CD4-positive, alpha-beta T cell (primary cell): ENCODE measurements around the gene SPIN1. TPM values are rescaled to one million over a fixed set of nuclear protein-coding genes. Genes with fewer than 3 reads are reported as not detected.

ENCODE experiments used
- ATAC-seq: fragments of 200-7000 bp; cut with Tn5 transposase; one replicate; pipeline ENCODE4 v1.10.0; 2022; ENCODE audit warnings: mild to moderate bottlenecking; ENCODE audit not compliant: poor library complexity
- CTCF ChIA-PET: fragments of 350-600 bp; sonication (Branson Sonifier 250); formaldehyde crosslinking; loops from one replicate; lab custom pipeline; 2021; ENCODE audit warnings: antibody characterized with exemption, inconsistent platforms; lab: Charles Lee
- POLR2A ChIA-PET: fragments of 350-600 bp; sonication (Branson Sonifier 250); formaldehyde crosslinking; loops from one replicate; lab custom pipeline; 2021; ENCODE audit warnings: antibody characterized with exemption, inconsistent platforms; lab: Charles Lee
- DNase-seq, 14 experiments: peaks; one replicate each; pipeline ENCODE4 v3.0.0-alpha.2; 2013 to 2020; ENCODE audit warnings: mixed read lengths in 2 of 14
- H3K27ac ChIP-seq, 2 donors: one replicate each; pipeline versions ENCODE4 v1.5.1 to v1.7.0; 2013; ENCODE audit warnings: low read length in 2 of 2, low read depth in 1 of 2, mild to moderate bottlenecking in 1 of 2
- H3K27me3 ChIP-seq, 2 experiments: 1 replicate in 1 of 2; 2 replicates in 1 of 2; pipeline versions ENCODE4 v1.6.1 to v1.7.0; 2013; ENCODE audit warnings: low read length in 2 of 2, control low read depth in 1 of 2, mild to moderate bottlenecking in 1 of 2, moderate library complexity in 1 of 2; ENCODE audit not compliant: insufficient read depth in 2 of 2, control insufficient read depth in 1 of 2
- H3K36me3 ChIP-seq: one replicate; pipeline ENCODE4 v1.6.1; 2013; ENCODE audit warnings: low read length, control low read depth; ENCODE audit not compliant: insufficient read depth
- H3K4me1 ChIP-seq: one replicate; pipeline ENCODE4 v1.6.1; 2013; ENCODE audit warnings: low read length, control low read depth; ENCODE audit not compliant: insufficient read depth
- H3K4me3 ChIP-seq: one replicate; pipeline ENCODE4 v1.5.1; 2013; ENCODE audit warnings: mild to moderate bottlenecking, low read length, moderate library complexity
- H3K9me3 ChIP-seq, 2 experiments: 1 replicate in 1 of 2; 2 replicates in 1 of 2; pipeline versions ENCODE4 v1.6.1 to v1.7.0; 2013; ENCODE audit warnings: low read length in 2 of 2, mild to moderate bottlenecking in 2 of 2, control low read depth in 1 of 2, moderate library complexity in 1 of 2; ENCODE audit not compliant: control insufficient read depth in 1 of 2, insufficient read depth in 1 of 2
- H3K27ac Mint-ChIP-seq: one replicate; pipeline ENCODE4 v1.8.0; 2020; ENCODE audit warnings: mixed read lengths
- H3K27me3 Mint-ChIP-seq: one replicate; pipeline ENCODE4 v1.8.0; 2021; ENCODE audit warnings: mixed read lengths
- H3K36me3 Mint-ChIP-seq: one replicate; pipeline ENCODE4 v1.8.0; 2021; ENCODE audit warnings: low read depth, mixed read lengths
- H3K4me1 Mint-ChIP-seq: one replicate; pipeline ENCODE4 v1.8.0; 2021; ENCODE audit warnings: low read depth, mixed read lengths
- H3K4me3 Mint-ChIP-seq: one replicate; pipeline ENCODE4 v1.8.0; 2020; ENCODE audit warnings: mild to moderate bottlenecking, mixed read lengths
- H3K9me3 Mint-ChIP-seq: one replicate; pipeline ENCODE4 v1.8.0; 2020; ENCODE audit warnings: mixed read lengths
- CTCF ChIP-seq: fragments of 200-600 bp; IDR thresholded peaks from one replicate; pipeline ENCODE4 v1.8.0; 2022; ENCODE audit warnings: antibody characterized with exemption, mild to moderate bottlenecking
- intact Hi-C, 2 experiments: fragments of 100-400 bp; cut with DNase I in 1 of 2; cut with micrococcal nuclease in 1 of 2; formaldehyde crosslinking; loops; one replicate each; pipeline versions ENCODE4 v1.15.1 to v1.9.0; 2023 to 2025; cut with DNase I, micrococcal nuclease
- total RNA-seq, 174 experiments: library from RNA in 2 of 174; stranded (reverse) in 2 of 174; gene quantifications; one replicate each; pipeline ENCODE4 v1.2.3 and lab custom pipeline; 2021 to 2026

The SPIN1 gene
- total RNA-seq, 2 experiments from 2014 or later: 27.7 to 30.3 TPM

GRCh38 chr9:88358723-88359122 lies 29.5 kb upstream of the SPIN1 start:
- no peaks in the 10 kb centered on the region for H3K4me1 ChIP-seq
- ChIA-PET CTCF (no interaction called here), POLR2A (no interaction called here)
- H3K9me3 Mint-ChIP-seq: peaks cover 5% of the 10 kb centered on the region
- H3K27ac Mint-ChIP-seq: no peak overlapping the region
- peaks cover 7% of the 10 kb centered on the region in 2 experiments for H3K9me3 ChIP-seq
- no peaks in the 10 kb centered on the region for H3K36me3 ChIP-seq
- no peaks in the 10 kb centered on the region for H3K27me3 ChIP-seq
- TF ChIP-seq CTCF: no peak
- no peak for DNase-seq
- H3K36me3 Mint-ChIP-seq: no peaks in the 10 kb centered on the region
- ATAC-seq: no peak
- no peak overlapping the region for H3K27ac ChIP-seq
- H3K4me1 Mint-ChIP-seq: no peaks in the 10 kb centered on the region
- H3K4me3 Mint-ChIP-seq: no peak overlapping the region
- no peak overlapping the region for H3K4me3 ChIP-seq
- no peaks in the 10 kb centered on the region for H3K27me3 Mint-ChIP-seq
- intact Hi-C loops: no loop called here

- no peaks in the 10 kb centered on the region for H3K4me1 Mint-ChIP-seq
- no peaks in the 10 kb centered on the region for H3K27me3 Mint-ChIP-seq
- ChIA-PET POLR2A (no interaction called here), CTCF (no interaction called here)
- no peaks in the 10 kb centered on the region for H3K9me3 Mint-ChIP-seq
- H3K9me3 ChIP-seq: peaks cover 0 to 7% of the 10 kb centered on the region in 2 experiments
- DNase-seq (no peak), ATAC-seq (no peak)
- no peak overlapping the region for H3K27ac ChIP-seq
- intact Hi-C loops: no loop called here
- no peak overlapping the region for H3K4me3 ChIP-seq
- H3K27me3 ChIP-seq: peaks cover 0 to 4% of the 10 kb centered on the region in 2 experiments
- no peak overlapping the region for H3K4me3 Mint-ChIP-seq
- H3K36me3 Mint-ChIP-seq: no peaks in the 10 kb centered on the region
- no peak overlapping the region for H3K27ac Mint-ChIP-seq
- H3K4me1 ChIP-seq: no peaks in the 10 kb centered on the region
- TF ChIP-seq CTCF: no peak
- no peaks in the 10 kb centered on the region for H3K36me3 ChIP-seq
Measured at GRCh38 chr9:88359974-88360373, 28.3 kb upstream of the SPIN1 start.

- Histone ChIP-seq H3K36me3 (no peaks in the 10 kb centered on the region), H3K4me3 (no peak overlapping the region), H3K4me1 (no peaks in the 10 kb centered on the region), H3K27ac (no peak overlapping the region), H3K27me3 (peaks cover 0 to 4% of the 10 kb centered on the region in 2 experiments), H3K9me3 (peaks cover 3 to 13% of the 10 kb centered on the region in 2 experiments)
- CTCF ChIA-PET: no interaction called here
- Mint-ChIP-seq H3K4me3 (no peak overlapping the region), H3K9me3 (peaks cover 3% of the 10 kb centered on the region), H3K27me3 (no peaks in the 10 kb centered on the region), H3K36me3 (no peaks in the 10 kb centered on the region), H3K4me1 (no peaks in the 10 kb centered on the region), H3K27ac (no peak overlapping the region)
- POLR2A ChIA-PET: no interaction called here
- no peak for DNase-seq
- no peak for ATAC-seq
- TF ChIP-seq CTCF: no peak
- intact Hi-C loops: no loop called here
Measured at GRCh38 chr9:88362681-88363080, 25.6 kb upstream of the SPIN1 start.
